Stomach (tissue), 9 donors: Measurements from ENCODE around the gene ZFPM1. TPM values are rescaled to one million over a fixed set of nuclear protein-coding genes. Genes with fewer than 3 reads are reported as not detected.
A peak's percentile ranks its signal among the peaks of the same experiment; 100 is the strongest.
"Not testable (repeated sequence)": the region's sequence is repeated elsewhere in the genome, so short reads cannot be mapped to it uniquely, and the experiment has no call there.

ENCODE experiments used
- DNase-seq, 2 donors: peaks; one replicate each; pipeline versions ENCODE4 v3.0.0 to v3.0.0-alpha.2; 2013 to 2019
- H3K27ac ChIP-seq, 5 donors: fragments of 200-600 bp in 4 of 5; sonication (generic) in 4 of 5; one replicate each; pipeline ENCODE4 v1.5.1; 2013 to 2019; ENCODE audit warnings: mild to moderate bottlenecking in 1 of 5, moderate library complexity in 1 of 5
- H3K27me3 ChIP-seq, 3 donors: fragments of 200-600 bp; sonication (generic); one replicate each; pipeline ENCODE4 v1.5.1; 2017 to 2019; ENCODE audit warnings: mixed run types in 1 of 3
- H3K36me3 ChIP-seq, 4 donors: fragments of 200-600 bp; sonication (generic); 1 replicate in 3 of 4; 2 replicates in 1 of 4; pipeline ENCODE4 v1.5.1; 2016 to 2019
- H3K4me1 ChIP-seq, 4 donors: fragments of 200-600 bp; sonication (generic); one replicate each; pipeline ENCODE4 v1.5.1; 2016 to 2019
- H3K4me3 ChIP-seq, 4 donors: fragments of 200-600 bp; sonication (generic) in 3 of 4; one replicate each; pipeline ENCODE4 v1.5.1; 2016 to 2019; ENCODE audit warnings: mild to moderate bottlenecking in 1 of 4
- H3K9me3 ChIP-seq, 4 donors: fragments of 200-600 bp; sonication (generic); one replicate each; pipeline ENCODE4 v1.5.1; 2016 to 2019
- CTCF ChIP-seq, 7 experiments: fragments of 450-650 bp in 4 of 7; fragments of 200-600 bp in 3 of 7; sonication (generic) in 3 of 7; IDR thresholded peaks; one replicate each; pipeline ENCODE4 v1.5.1; 2016 to 2019; ENCODE audit warnings: antibody characterized with exemption in 7 of 7, control low read depth in 2 of 7, mild to moderate bottlenecking in 1 of 7
- EP300 ChIP-seq: sonication (generic); formaldehyde crosslinking; IDR thresholded peaks from one replicate; pipeline ENCODE4 v1.6.1; 2017; ENCODE audit warnings: antibody characterized with exemption
- POLR2A ChIP-seq, 4 donors: fragments of 450-650 bp; IDR thresholded peaks; one replicate each; pipeline ENCODE4 v1.6.1; 2016; ENCODE audit warnings: antibody characterized with exemption in 4 of 4, control low read depth in 2 of 4, mild to moderate bottlenecking in 1 of 4, moderate library complexity in 1 of 4
- POLR2AphosphoS5 ChIP-seq, 3 donors: sonication (generic); formaldehyde crosslinking; IDR thresholded peaks; one replicate each; pipeline ENCODE4 v1.6.1; 2016; ENCODE audit warnings: antibody characterized with exemption in 3 of 3
- WGBS, 5 donors: extraction: QIAGEN DNeasy Blood & Tissue Kit in 3 of 5; methylation state at CpG; one replicate each; pipeline versions ENCODE4 v1.1.5 to v1.1.7; 2013 to 2018; 5-methylcytosine and 5-hydroxymethylcytosine counted together
- intact Hi-C: fragments of 100-400 bp; cut with DNase I; formaldehyde crosslinking; loops from one replicate; pipeline ENCODE4 v1.15.1; 2023; ENCODE audit warnings: low total_unique reads
- polyA plus RNA-seq, 3 donors: library from polyadenylated mRNA; stranded (reverse); fragments of 200-250 nt; gene quantifications; one replicate each; pipeline ENCODE4 v1.2.3, GENCODE V29; 2013
- total RNA-seq, 5 donors: library from RNA; depleted of rRNA; stranded (reverse); fragments of >200 nt; gene quantifications; one replicate each; pipeline versions ENCODE4 v1.1.0 to v1.2.3, GENCODE V29; 2014 to 2016
- donor health status: healthy with polysubstance abuse.
- donor health status: Bipolar disorder and iron deficiency.
- donor health status: healthy.

Gene ZFPM1
- total and polyA plus RNA-seq, 8 donors, result 3.9 to 85.7 (median 12.9) TPM

- Histone ChIP-seq H3K4me1 (peaks cover 9 to 15% (median 14%) of the 10 kb centered on the region in 4 donors), H3K27me3 (peaks cover 0 to 10% (median 0%) of the 10 kb centered on the region in 3 donors), H3K27ac (no peak overlapping the region), H3K36me3 (no peaks in the 10 kb centered on the region), H3K4me3 (no peak overlapping the region), H3K9me3 (no peaks in the 10 kb centered on the region)
- intact Hi-C loops, result no loop called here
- WGBS, 5 donors, result 83 to 88% (median 84%) methylated on average over 15 of the region's 15 CpGs
- peak in 1 of 2 donors; percentile 30 for DNase-seq
- no peak for TF ChIP-seq POLR2AphosphoS5 (IDR thresholded peaks at IDR 0.05)
- no peak for TF ChIP-seq CTCF (IDR thresholded peaks at IDR 0.05)
- no peak for TF ChIP-seq EP300
- TF ChIP-seq POLR2A (IDR thresholded peaks at IDR 0.05), result no peak
These were observed 44.4 kb upstream of the ZFPM1 start for GRCh38 chr16:88408561-88409142.

GRCh38 chr16:88409296-88410065 is 43.6 kb upstream of the ZFPM1 start:
- no peak overlapping the region for H3K4me3 ChIP-seq
- no peaks in the 10 kb centered on the region for H3K36me3 ChIP-seq
- H3K9me3 ChIP-seq, result no peaks in the 10 kb centered on the region
- no peak for DNase-seq
- intact Hi-C loops, result no loop called here
- 64 to 78% (median 74%) methylated on average over 24 to 29 of the region's 29 CpGs for WGBS, 5 donors
- H3K4me1 ChIP-seq, result peaks cover 9 to 15% (median 14%) of the 10 kb centered on the region in 4 donors
- no peak overlapping the region for H3K27ac ChIP-seq
- peaks cover 0 to 10% (median 0%) of the 10 kb centered on the region in 3 donors for H3K27me3 ChIP-seq
- TF ChIP-seq POLR2AphosphoS5 (IDR thresholded peaks at IDR 0.05) (no peak), CTCF (IDR thresholded peaks at IDR 0.05) (no peak)

GRCh38 chr16:88410297-88410968 is 42.6 kb upstream of the ZFPM1 start:
- DNase-seq, intact Hi-C loops, H3K4me3 ChIP-seq, H3K36me3 ChIP-seq, H3K9me3 ChIP-seq, H3K27me3 ChIP-seq, H3K27ac ChIP-seq: not testable (repeated sequence)
- 94 to 96% (median 96%) methylated on average over 28 of the region's 28 CpGs for WGBS, 5 donors
- peaks cover 9 to 11% (median 10%) of the 10 kb centered on the region in 4 donors for H3K4me1 ChIP-seq

- 90 to 94% (median 92%) methylated on average over 7 to 18 of the region's 18 CpGs for WGBS, 5 donors
- no peak for DNase-seq
- H3K4me1 ChIP-seq, result no peaks in the 10 kb centered on the region
- no peaks in the 10 kb centered on the region for H3K36me3 ChIP-seq
- no peak for TF ChIP-seq POLR2AphosphoS5 (IDR thresholded peaks at IDR 0.05)
- no peak for TF ChIP-seq EP300
- no peak for TF ChIP-seq POLR2A (IDR thresholded peaks at IDR 0.05)
- no peak for TF ChIP-seq CTCF (IDR thresholded peaks at IDR 0.05)
- no peak overlapping the region for H3K4me3 ChIP-seq
- H3K27me3 ChIP-seq, result peaks cover 0 to 6% (median 0%) of the 10 kb centered on the region in 3 donors
- no peaks in the 10 kb centered on the region for H3K9me3 ChIP-seq
- no peak overlapping the region for H3K27ac ChIP-seq
- intact Hi-C loops, result no loop called here
These were observed 41.0 kb upstream of the ZFPM1 start for GRCh38 chr16:88411951-88412576.
